K562 (cell line): ENCODE measurements around the gene ESPL1. TPM values are rescaled to one million over a fixed set of nuclear protein-coding genes. Genes with fewer than 3 reads are reported as not detected.

ENCODE experiments used
- ARID4B ChIP-seq: sonication (generic); formaldehyde crosslinking; IDR thresholded peaks from 2 replicates; pipeline ENCODE4 v1.8.0; 2022; ENCODE audit warnings: mild to moderate bottlenecking, missing genetic modification reagents
- BDP1 ChIP-seq: IDR thresholded peaks from 3 replicates; pipeline ENCODE4 v1.6.1; 2011; ENCODE audit not compliant: insufficient read length, insufficient read depth
- CHD1 ChIP-seq: fragments of 200-600 bp; sonication (generic); IDR thresholded peaks from one replicate; pipeline ENCODE4 v1.6.1; 2012; ENCODE audit warnings: mild to moderate bottlenecking, moderate library complexity, low read length, inconsistent platforms
- HDAC1 ChIP-seq, 2 experiments: fragments of 450-650 bp; IDR thresholded peaks; 2 replicates each; pipeline ENCODE4 v1.6.1; 2016 to 2017; ENCODE audit warnings: inconsistent platforms in 1 of 2, mild to moderate bottlenecking in 1 of 2, moderate library complexity in 1 of 2
- HMG20A ChIP-seq: fragments of 450-650 bp; formaldehyde crosslinking; conservative IDR thresholded peaks from 2 replicates; pipeline ENCODE4 v1.4.0; 2020; ENCODE audit warnings: mild to moderate bottlenecking, mixed read lengths
- MNT ChIP-seq, 2 experiments: fragments of 450-650 bp; conservative IDR thresholded peaks; 2 replicates each; pipeline ENCODE4 v1.6.1; 2017; ENCODE audit warnings: mild to moderate bottlenecking in 2 of 2, moderate library complexity in 2 of 2
- NRF1 ChIP-seq, 2 experiments: fragments of 450-650 bp; IDR thresholded peaks in 1 of 2; conservative IDR thresholded peaks in 1 of 2; 2 replicates each; pipeline ENCODE4 v1.6.1; 2014; ENCODE audit warnings: mild to moderate bottlenecking in 2 of 2
- PCBP1 ChIP-seq: fragments of 200-400 bp; formaldehyde crosslinking; IDR thresholded peaks from 2 replicates; pipeline ENCODE4 v1.6.1; 2018; ENCODE audit warnings: mild to moderate bottlenecking, low read depth, low read length; ENCODE audit not compliant: poor library complexity, severe bottlenecking
- PHB ChIP-seq: fragments of 250-450 bp; sonication (Bioruptor Pico); IDR thresholded peaks from 2 replicates; pipeline ENCODE4 v1.5.0; 2021
- POLR2G ChIP-seq: fragments of 200-400 bp; formaldehyde crosslinking; IDR thresholded peaks from 2 replicates; pipeline ENCODE4 v1.6.1; 2017; ENCODE audit warnings: low read depth, mild to moderate bottlenecking, antibody characterized with exemption, low read length, moderate library complexity
- SAP30 ChIP-seq: fragments of 200-600 bp; sonication (generic); IDR thresholded peaks from 2 replicates; pipeline ENCODE4 v1.6.1; 2012; ENCODE audit warnings: borderline replicate concordance, low read depth, mild to moderate bottlenecking, moderate library complexity, low read length, control low read depth, inconsistent platforms; ENCODE audit not compliant: insufficient read depth, poor library complexity, severe bottlenecking
- TBP ChIP-seq: optimal IDR thresholded peaks from 2 replicates; pipeline ENCODE3; 2011; ENCODE audit warnings: low read depth, low read length, improper control_type of control experiment
- VEZF1 ChIP-seq: fragments of 200-800 bp; sonication (Bioruptor generic); IDR thresholded peaks from 2 replicates; pipeline ENCODE4 v1.6.1; 2017; ENCODE audit warnings: missing genetic modification characterization, missing compliant biosample characterization
- ZNF146 ChIP-seq: IDR thresholded peaks from one replicate; pipeline ENCODE4 v1.6.1; 2018; ENCODE audit warnings: missing compliant biosample characterization; ENCODE audit not compliant: unreplicated experiment
- ZNF511 ChIP-seq: sonication (generic); formaldehyde crosslinking; IDR thresholded peaks from 2 replicates; pipeline ENCODE4 v1.8.0; 2022; ENCODE audit warnings: mild to moderate bottlenecking, missing genetic modification reagents
- ZNF512 ChIP-seq: IDR thresholded peaks from 2 replicates; pipeline ENCODE4 v1.6.1; 2016; ENCODE audit warnings: missing genetic modification characterization, missing compliant biosample characterization
- polyA plus RNA-seq, 8 experiments: library from polyadenylated mRNA; depleted of rRNA in 4 of 8; stranded (reverse) in 5 of 8; unstranded in 3 of 8; fragments of >200 nt; fragmentation: Nextera tagmentation in 2 of 8; fragmentation: Illumina TruSeq in 1 of 8; extraction: Ambion mirVana in 2 of 8; extraction: Trizol in 1 of 8; gene quantifications; 2 replicates each; pipeline versions ENCODE4 v1.2.1 to v1.2.3, GENCODE V29; 2011 to 2014; ENCODE audit warnings: inconsistent platforms in 1 of 8, missing spikeins in 1 of 8
- total RNA-seq, 7 experiments: library from RNA; depleted of rRNA in 6 of 7; stranded (reverse); fragments of >200 nt in 6 of 7; fragmentation: Illumina TruSeq in 2 of 7; extraction: Trizol in 2 of 7; gene quantifications; 2 replicates each; pipeline versions ENCODE4 v1.2.1 to v1.2.3, GENCODE V29; 2011 to 2021; ENCODE audit warnings: low replicate concordance in 1 of 7

Gene ESPL1
- total and polyA plus RNA-seq, 9 of the 15 experiments (the other 6 are each of a cell fraction or from before 2014, with no cell fraction given) = 1.2 to 55.0 (median 18.7) TPM

- TF ChIP-seq ARID4B (CRISPR knock-in tag) (0 out of 2 replicates have a peak, but pooled peaks have one; percentile 0), TBP (peak; percentile 20), ZNF512 (tag) (no peak), BDP1 (no peak), CHD1 (peak; percentile 74), MNT (conservative IDR thresholded peaks at IDR 0.05) (peak in 1 of 2 experiments; percentile 46; a peak in 1 of 4 replicates), HMG20A (no peak), PHB (0 out of 2 replicates have a peak, but pooled peaks have one; percentile 26), PCBP1 (peak; percentile 53), NRF1 (conservative IDR thresholded peaks at IDR 0.05 in 1 of 2, IDR thresholded peaks at IDR 0.05 in 1 of 2) (peak in 1 of 2 experiments; percentile 29; a peak in 1 of 4 replicates), VEZF1 (peak; percentile 61), POLR2G (0 out of 2 replicates have a peak, but pooled peaks have one; percentile 17), ZNF146 (CRISPR knock-in tag) (no peak), SAP30 (peak; percentile 67), HDAC1 (IDR thresholded peaks at IDR 0.05) (peak in 1 of 2 experiments; percentile 73; a peak in 1 of 4 replicates), ZNF511 (CRISPR knock-in tag) (0 out of 2 replicates have a peak, but pooled peaks have one; percentile 55)
Observed at GRCh38 chr12:53219956-53220693, 48.0 kb upstream of the ESPL1 start (continued).
